Astrocyte (in vitro differentiated cells and primary cell): ENCODE data around the gene LCLAT1.

ENCODE experiments used
- EZH2 ChIP-seq: IDR thresholded peaks from 2 replicates; pipeline ENCODE4 v1.6.1; 2012; ENCODE audit warnings: mild to moderate bottlenecking, low read length, inconsistent platforms; ENCODE audit not compliant: insufficient read depth
- TF ChIP-seq, protein P1 (sequence below): IDR thresholded peaks from 2 replicates; pipeline ENCODE4 v1.5.1; 2011; ENCODE audit warnings: low read depth, mild to moderate bottlenecking, inconsistent platforms, low read length, moderate library complexity; ENCODE audit not compliant: insufficient read depth

DNA sequence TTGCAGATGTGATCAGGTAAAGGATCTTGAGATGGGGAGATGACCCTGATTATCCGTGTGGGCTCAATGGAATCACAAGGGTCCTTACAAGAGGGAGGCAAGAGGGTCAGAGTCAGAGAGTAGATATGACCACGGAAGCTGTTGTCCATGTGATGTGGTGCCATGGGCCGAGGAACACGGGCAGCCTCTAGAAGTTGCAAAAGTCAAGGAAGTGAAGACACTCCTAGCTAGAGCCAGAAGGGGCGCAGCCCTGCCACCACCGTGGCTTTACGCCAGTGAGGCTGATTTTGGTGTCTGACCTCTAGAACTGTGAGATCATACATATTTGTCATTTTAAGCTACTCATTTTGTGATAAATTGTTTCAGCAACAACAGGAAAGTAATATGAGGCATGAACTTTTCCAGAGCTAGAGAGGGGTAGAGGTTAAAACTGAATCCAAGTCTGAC lies 245.8 kb downstream of the LCLAT1 start:
- no peak for TF ChIP-seq EZH2
- TF ChIP-seq, protein P1, sequence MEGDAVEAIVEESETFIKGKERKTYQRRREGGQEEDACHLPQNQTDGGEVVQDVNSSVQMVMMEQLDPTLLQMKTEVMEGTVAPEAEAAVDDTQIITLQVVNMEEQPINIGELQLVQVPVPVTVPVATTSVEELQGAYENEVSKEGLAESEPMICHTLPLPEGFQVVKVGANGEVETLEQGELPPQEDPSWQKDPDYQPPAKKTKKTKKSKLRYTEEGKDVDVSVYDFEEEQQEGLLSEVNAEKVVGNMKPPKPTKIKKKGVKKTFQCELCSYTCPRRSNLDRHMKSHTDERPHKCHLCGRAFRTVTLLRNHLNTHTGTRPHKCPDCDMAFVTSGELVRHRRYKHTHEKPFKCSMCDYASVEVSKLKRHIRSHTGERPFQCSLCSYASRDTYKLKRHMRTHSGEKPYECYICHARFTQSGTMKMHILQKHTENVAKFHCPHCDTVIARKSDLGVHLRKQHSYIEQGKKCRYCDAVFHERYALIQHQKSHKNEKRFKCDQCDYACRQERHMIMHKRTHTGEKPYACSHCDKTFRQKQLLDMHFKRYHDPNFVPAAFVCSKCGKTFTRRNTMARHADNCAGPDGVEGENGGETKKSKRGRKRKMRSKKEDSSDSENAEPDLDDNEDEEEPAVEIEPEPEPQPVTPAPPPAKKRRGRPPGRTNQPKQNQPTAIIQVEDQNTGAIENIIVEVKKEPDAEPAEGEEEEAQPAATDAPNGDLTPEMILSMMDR = no peak
